Left hindlimb (tissue), 1 donor: ENCODE data around the gene UST.
"Not testable (repeated sequence)": the region's sequence is repeated elsewhere in the genome, so short reads cannot be mapped to it uniquely, and the experiment has no call there.

ENCODE experiments used
- DNase-seq: peaks from one replicate; pipeline ENCODE4 v3.0.0-alpha.2; 2018

UST gene

DNA sequence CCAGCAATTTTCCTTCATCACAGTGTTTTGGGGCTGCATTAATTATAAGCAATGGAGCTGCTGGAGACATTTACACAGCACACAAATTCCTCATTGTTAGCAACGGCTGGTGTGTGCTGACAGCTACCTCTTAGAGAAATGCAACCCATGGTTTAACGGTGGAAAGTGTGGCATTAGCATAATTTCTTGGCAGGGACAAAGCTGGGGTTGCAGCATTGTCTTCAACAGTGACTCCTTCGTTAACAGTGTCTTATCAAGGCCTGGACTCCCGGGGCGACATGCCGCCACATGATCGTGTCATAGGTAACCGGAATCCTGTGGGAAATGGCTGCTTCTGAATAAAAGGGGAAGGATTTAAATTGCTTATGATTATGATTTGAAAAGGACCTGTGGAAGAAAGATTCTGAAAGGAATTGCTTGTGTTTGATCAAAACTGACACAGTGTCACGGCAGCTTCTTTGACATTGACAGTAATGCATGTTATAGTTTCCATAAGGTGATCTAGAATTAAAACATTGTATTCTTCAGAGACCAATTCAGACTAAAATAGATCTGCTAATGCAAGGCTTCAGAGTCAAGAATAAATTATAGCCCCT lies 128.0 kb downstream of the UST start:
- DNase-seq, result no peak

DNA sequence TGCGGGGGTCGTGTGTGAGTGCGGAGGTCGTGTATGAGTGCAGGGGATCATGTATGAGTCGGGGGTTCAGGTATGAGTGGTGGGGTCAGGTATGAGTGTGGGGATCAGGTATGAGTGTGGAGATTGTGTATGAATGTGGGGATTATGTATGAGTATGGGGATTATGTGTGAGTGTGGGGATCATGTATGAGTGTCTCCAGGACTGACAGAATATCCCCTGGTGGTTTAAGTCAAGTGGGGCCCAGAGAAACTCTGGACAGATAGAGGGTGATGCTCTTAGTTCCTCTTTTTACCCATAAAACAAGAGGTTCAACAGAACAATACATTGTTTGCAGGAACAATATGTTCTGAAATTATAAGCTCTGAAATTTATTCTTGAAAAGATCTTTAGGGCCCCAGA lies 131.9 kb downstream of the UST start:
- no peak for DNase-seq

DNA sequence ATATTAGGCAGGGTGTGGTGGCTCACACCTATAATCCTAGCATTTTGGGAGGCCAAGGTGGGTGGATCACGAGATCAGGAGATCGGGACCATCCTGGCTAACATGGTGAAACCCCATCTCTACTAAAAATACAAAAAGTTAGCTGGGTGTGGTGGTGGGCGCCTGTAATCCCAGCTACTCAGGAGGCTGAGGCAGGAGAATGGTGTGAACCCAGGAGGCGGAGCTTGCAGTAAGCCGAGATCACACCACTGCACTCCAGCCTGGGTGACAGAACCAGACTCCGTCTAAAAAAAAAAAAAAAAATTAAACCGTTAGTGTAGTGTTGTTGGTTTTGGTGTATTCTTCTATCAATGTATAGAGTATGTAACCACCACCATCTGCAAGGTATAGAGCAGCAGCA lies 133.9 kb downstream of the UST start:
- DNase-seq, result not testable (repeated sequence)

DNA sequence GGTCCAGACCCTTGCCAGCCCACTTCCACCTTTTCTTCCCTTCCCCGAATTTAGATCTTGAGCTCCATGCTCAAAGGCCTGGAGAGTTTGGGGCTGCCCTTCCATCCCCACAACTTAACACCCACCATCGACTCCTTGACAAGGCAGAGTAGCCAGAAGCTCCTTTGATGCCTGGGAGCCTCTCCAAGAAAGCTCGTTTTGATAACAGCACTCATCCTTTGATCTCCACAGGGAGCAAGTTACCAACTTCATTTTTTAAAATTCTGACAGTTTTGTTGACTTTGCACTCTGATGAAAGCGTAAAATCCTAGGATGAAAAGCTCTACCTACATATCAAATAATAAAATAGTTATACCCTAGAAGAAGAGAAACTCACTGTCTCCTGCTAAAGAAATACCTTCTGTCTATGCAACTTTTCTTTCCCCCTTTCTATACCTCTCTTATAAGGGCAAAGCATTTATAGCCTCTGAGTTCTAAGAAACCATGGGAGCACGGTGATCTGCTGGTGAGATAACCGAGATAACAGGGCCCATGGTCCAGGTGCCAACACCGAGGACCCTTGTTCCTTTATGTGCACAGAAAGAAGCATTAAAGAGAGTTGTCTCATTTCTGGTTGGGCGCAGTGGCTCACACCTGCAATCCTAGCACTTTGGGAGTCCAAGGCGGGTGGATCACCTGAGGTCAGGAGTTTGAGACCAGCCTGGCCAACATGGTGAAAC lies 134.9 kb downstream of the UST start:
- no peak for DNase-seq

GRCh38 chr6:148883270-148883669 lies 136.4 kb downstream of the UST start:
- no peak for DNase-seq

DNA sequence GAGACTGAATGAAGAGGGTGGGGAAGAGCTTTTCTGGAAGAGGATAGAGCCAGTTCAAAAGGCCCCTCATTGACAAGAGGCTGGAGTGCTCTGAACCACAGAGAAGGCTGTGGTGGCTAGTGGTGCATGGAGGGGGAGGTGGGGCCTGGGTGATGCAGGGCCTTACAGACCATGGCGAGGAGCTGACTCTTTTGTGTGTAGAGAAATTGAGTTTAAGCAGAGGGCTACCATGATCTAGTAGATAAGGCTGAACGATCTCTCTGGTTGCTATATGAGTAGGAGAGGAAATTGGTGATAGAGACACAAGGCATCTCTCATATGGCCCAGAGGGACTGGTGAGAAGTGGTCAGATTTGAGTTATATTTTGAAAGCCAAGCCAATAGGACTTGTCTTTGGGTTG lies 137.6 kb downstream of the UST start:
- no peak for DNase-seq

- DNase-seq, result no peak
Measured at GRCh38 chr6:148885136-148885865, 138.5 kb downstream of the UST start.

GRCh38 chr6:148885925-148886845 lies 139.4 kb downstream of the UST start:
- no peak for DNase-seq

GRCh38 chr6:148887181-148887580 lies 140.4 kb downstream of the UST start:
- no peak for DNase-seq

DNA sequence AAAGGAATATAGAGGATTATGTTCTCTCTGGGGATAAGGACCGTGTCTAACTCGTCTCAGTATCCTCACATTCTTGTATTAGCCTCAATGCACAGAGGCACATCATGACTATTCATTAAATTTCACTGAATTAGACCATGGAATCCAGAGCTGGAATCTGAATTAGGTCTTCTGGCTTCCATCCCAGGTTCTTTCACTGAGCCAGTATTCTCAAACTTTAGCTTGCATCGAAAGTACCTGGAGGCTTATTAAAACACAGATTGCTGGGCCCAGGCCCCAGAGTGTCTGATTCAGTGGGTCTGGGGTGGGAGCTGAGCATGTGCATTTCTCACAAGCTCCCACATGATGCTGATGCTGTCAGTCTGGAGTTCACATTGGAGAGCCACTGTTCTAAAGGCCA lies 142.0 kb downstream of the UST start:
- DNase-seq, result peak; percentile 59

- peak; percentile 70 for DNase-seq
Measured at GRCh38 chr6:148890096-148890495, 143.3 kb downstream of the UST start.

- DNase-seq, result no peak
Measured at GRCh38 chr6:148890652-148891404, 144.0 kb downstream of the UST start.

GRCh38 chr6:148891405-148891783 lies 144.6 kb downstream of the UST start:
- no peak for DNase-seq

- DNase-seq, result no peak
Measured at GRCh38 chr6:148892247-148892646, 145.4 kb downstream of the UST start.

DNA sequence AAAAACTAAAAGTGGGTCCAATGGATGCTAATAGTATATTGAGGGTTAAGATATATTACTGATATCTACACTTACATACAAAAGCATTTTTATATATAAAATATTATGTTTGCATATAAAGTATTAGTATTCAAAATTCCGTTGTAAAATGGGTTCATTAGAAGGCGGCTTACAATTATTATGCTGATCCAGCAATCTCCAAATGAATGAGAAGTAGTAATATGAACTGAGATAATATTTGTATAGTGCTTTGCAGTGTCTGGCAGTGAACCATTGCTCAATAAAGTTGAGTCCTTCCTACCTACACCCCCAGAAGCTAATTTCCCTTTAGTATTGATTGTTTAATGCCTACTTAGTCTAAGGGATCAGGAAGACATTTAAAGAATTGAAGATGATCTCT lies 146.2 kb downstream of the UST start:
- no peak for DNase-seq

DNA sequence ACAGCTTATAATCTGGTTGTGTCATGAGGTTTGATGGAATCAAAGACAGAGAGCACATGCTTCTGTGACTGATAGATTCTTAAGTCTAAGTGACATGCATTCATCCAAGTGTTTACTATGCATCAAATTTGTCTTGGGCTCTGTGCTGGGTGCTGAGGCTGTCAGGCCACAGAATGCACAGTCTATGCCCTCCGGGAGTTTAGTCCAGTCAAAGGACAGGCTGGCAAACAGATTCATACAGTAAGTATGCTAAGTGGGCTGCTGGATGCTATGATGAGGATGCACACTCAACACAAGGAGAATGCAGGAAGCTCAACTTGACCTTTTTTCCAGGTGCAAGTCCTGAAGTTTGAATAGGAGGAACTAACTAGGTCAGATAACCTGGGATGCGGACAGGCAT lies 146.7 kb downstream of the UST start:
- no peak for DNase-seq

- DNase-seq, result no peak
Measured at GRCh38 chr6:148898376-148899014, 151.7 kb downstream of the UST start.

DNA sequence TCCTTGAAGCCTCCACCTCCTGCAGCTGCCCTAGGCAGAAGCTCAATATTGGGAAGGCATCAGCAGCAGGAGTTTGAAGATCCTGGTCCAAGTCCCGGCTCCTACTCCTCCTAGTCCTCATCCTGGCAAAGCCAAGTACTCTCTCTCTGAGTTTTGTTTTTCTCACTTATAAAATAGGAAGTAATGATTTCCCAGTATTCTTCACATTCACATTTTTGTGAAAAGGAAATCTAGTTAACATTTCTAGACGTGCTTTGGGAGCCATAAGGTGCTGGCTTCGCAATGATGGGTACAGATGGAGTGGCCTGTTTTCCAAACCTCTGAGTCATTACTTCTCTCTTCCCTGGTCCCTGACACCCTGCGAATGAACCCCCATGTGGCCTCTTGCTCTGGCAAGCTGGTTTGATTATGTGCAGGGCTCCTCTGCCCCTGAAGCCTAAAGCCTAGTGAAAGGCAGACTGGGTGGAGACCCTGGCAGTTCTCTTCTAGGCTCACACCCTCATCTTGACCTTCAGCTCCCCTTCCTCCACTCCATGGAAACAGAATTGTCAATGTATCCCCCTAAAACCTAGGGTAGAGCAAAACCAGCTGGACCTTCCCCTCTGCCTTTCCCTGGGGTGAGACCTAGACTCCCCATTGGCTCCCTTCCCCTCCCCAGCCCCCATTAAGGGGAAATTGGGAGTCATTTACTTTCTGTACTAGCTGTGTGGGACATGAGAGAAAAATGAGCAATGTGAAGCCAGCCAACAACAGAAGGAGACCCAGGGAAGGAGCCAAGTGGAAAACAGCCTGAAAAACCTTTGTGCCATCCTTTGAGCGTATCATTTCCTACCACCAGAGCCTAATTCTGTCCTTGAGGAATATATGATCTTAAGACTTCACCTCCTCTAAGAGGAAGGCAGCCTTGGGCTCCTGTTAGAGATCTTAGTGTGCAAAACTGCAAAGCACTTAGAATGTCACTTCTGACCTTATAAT lies 158.4 kb downstream of the UST start:
- no peak for DNase-seq

- DNase-seq, result no peak
Measured at GRCh38 chr6:148905901-148906300, 159.1 kb downstream of the UST start.

GRCh38 chr6:148906386-148906785 lies 159.6 kb downstream of the UST start:
- no peak for DNase-seq

GRCh38 chr6:148907573-148907972 lies 160.7 kb downstream of the UST start:
- no peak for DNase-seq
